ENCODE results near the gene HOXD10.

The HOXD10 gene

GRCh38 chr2:176156301-176156806, 39.8 kb downstream of the HOXD10 start:
- no peak for DNase-seq (ENCODE audit: low spot score)
- TF ChIP-seq CTCF (IDR thresholded peaks at IDR 0.05; ENCODE audit: extremely low read depth, insufficient read depth, missing control alignments) = no peak
- in situ Hi-C loops (cut with MboI; ENCODE audit: low pct_unique_long_range_greater_than_20kb, low sequenced_read_pairs, unreplicated experiment) = no loop called here

GRCh38 chr2:176156807-176157498, 40.4 kb downstream of the HOXD10 start, which contains the start of gene HOXD3:
Gene HOXD3 (plus strand): TSS chr2:176157307. CDS start chr2:176169115, 11,808 bp downstream.
- DNase-seq (ENCODE audit: low spot score) = no peak
- TF ChIP-seq CTCF (IDR thresholded peaks at IDR 0.05; ENCODE audit: extremely low read depth, insufficient read depth, missing control alignments) = no peak
- in situ Hi-C loops (cut with MboI; ENCODE audit: low pct_unique_long_range_greater_than_20kb, low sequenced_read_pairs, unreplicated experiment) = no loop called here

- no peak for DNase-seq (ENCODE audit: low spot score)
Observed at GRCh38 chr2:176157499-176158185, 41.1 kb downstream of the HOXD10 start.

GRCh38 chr2:176158186-176158591, 41.6 kb downstream of the HOXD10 start:
- DNase-seq (ENCODE audit: low spot score) = no peak

More at GRCh38 chr2:176157499-176158185, 41.1 kb downstream of the HOXD10 start:
- TF ChIP-seq CTCF (IDR thresholded peaks at IDR 0.05; ENCODE audit: extremely low read depth, insufficient read depth, missing control alignments) = no peak
- in situ Hi-C loops (cut with MboI; ENCODE audit: low pct_unique_long_range_greater_than_20kb, low sequenced_read_pairs, unreplicated experiment) = no loop called here

GRCh38 chr2:176158855-176159662, 42.5 kb downstream of the HOXD10 start:
- no peak for TF ChIP-seq CTCF (IDR thresholded peaks at IDR 0.05; ENCODE audit: extremely low read depth, insufficient read depth, missing control alignments)
- no peak for DNase-seq (ENCODE audit: low spot score)
- in situ Hi-C loops (cut with MboI; ENCODE audit: low pct_unique_long_range_greater_than_20kb, low sequenced_read_pairs, unreplicated experiment) = no loop called here

More at GRCh38 chr2:176158186-176158591, 41.6 kb downstream of the HOXD10 start:
- in situ Hi-C loops (cut with MboI; ENCODE audit: low pct_unique_long_range_greater_than_20kb, low sequenced_read_pairs, unreplicated experiment) = no loop called here
- no peak for TF ChIP-seq CTCF (IDR thresholded peaks at IDR 0.05; ENCODE audit: extremely low read depth, insufficient read depth, missing control alignments)

- no peak for TF ChIP-seq CTCF (IDR thresholded peaks at IDR 0.05; ENCODE audit: extremely low read depth, insufficient read depth, missing control alignments)
- in situ Hi-C loops (cut with MboI; ENCODE audit: low pct_unique_long_range_greater_than_20kb, low sequenced_read_pairs, unreplicated experiment) = no loop called here
- no peak for DNase-seq (ENCODE audit: low spot score)
Observed at GRCh38 chr2:176159663-176160250, 43.2 kb downstream of the HOXD10 start.

All from GM13977 (cell line).